HG02623 (cell line): ENCODE data around the gene NINJ1.
"Not testable (repeated sequence)": the region's sequence is repeated elsewhere in the genome, so short reads cannot be mapped to it uniquely, and the experiment has no call there.

Experiments used
- ATAC-seq: cut with Tn5 transposase; IDR thresholded peaks from one replicate; pipeline ENCODE4 v1.9.1; 2021; ENCODE audit warnings: moderate library complexity; ENCODE audit not compliant: unreplicated experiment

The NINJ1 gene

DNA sequence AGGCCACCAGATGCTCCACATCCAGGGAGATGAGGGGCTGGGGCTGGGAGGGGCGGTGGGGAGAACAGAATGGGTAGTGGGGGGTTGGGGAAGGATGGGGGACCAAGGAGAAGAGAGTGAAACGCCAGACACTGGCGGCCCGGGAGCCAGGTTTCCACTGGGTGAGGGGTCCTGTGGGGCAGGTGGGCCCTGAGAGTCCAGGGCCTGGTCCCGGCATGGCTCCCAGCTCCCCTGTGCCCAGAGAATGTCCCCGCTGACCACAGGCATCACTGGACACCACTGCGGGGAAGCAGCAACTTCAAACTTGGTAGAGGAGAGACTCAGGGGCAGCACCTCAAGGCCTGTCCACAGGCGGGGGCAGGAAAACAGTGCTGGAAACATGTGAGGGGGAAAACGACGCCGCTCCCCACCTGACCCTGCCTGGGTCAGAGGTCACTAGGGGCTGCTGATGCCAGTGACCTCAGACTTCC lies 13.2 kb downstream of the NINJ1 start:
- no peak for ATAC-seq

DNA sequence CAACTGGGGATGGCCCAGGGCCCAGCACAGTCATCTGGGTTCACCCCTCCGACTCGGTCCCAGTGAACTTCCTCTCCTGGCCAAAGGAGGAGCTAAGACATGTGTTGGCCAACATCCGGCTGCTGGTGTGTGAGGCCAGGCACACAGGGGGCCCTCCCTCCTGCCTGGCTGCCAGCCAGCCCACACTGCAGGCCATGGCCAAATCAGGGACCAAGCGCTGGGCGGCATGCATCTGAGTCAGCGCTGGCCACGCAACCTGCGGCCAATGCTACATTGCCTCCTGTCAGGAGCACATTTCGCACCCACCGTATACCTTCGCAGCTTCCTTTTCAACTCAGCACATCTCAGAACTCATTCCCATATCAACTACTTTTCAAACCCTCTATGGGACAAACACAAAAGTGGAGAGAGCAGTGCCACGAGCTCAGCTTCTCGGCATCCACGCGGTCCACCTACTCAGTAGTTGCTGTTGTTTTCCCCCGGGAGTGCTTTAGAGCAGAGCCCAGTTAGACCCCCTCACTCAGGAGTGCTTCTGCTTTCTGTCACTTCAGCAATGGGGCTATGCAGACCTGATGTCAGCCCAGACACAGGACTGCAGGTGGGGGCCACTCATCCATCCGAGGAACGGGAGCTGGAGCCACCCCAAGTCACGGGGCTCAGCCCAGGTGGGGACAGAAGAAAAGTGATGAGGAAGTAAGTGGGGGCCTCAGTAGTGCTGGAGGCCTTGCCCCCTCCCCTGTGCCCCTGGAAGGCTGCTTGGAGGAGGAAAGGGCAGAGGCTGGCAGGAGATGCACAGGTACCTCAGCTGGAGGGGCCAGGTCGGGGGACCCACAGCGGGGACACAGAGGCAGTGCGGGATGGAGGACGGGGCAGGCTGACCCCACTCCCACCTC lies 13.9 kb downstream of the NINJ1 start:
- peak; percentile 85 for ATAC-seq

DNA sequence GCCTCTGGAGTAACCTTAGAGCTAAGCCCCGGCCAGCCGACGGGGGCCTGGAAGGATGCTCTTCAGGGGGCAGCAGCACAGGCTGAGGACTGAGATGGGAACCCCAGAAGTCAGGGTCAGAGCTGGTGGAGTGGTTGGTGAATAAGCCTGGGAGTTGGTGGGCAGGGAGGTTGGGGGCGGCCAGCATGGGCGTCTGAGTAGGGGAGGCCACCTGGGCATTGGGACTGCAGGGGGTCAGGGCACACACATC lies 14.4 kb downstream of the NINJ1 start:
- no peak for ATAC-seq

DNA sequence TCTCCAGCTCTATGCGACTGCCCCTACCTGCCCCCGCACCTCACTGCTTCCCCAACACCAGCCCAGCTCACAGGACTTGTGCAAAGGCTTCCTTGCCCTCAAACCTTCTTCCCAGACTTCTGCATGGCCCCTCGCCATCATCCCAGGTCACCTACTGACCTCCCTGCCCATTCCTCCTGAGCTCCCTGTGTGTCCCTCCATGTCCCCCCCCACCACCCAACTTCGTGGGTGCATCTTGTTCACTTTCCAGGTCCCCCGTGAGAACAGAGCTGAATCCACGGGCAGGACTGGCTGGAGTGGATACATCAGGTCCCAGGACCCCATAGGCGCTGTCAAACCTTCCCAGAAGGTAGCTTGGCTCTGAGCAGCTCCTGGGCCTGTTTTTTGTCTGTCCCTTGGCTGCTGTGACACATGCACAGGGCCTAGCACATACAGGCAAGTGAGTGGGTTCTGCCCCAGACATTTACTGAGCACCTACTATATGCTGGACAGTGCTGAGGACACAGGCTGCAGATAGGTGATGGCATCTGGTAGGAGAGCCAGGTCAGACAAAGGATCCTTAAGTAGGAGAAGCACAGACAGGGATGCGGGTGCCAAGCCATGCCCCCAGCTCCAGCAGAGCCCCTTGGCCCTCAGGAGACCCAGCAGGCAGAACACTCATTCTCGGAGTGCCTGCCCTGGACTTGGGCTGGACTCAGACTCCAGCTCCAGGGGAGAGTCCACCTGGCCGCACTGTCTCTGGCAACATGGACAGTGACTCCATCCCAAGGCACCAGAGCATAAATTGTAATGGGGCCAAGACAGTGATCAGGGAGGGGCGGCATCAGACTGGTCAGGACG lies 15.0 kb downstream of the NINJ1 start:
- ATAC-seq: no peak

DNA sequence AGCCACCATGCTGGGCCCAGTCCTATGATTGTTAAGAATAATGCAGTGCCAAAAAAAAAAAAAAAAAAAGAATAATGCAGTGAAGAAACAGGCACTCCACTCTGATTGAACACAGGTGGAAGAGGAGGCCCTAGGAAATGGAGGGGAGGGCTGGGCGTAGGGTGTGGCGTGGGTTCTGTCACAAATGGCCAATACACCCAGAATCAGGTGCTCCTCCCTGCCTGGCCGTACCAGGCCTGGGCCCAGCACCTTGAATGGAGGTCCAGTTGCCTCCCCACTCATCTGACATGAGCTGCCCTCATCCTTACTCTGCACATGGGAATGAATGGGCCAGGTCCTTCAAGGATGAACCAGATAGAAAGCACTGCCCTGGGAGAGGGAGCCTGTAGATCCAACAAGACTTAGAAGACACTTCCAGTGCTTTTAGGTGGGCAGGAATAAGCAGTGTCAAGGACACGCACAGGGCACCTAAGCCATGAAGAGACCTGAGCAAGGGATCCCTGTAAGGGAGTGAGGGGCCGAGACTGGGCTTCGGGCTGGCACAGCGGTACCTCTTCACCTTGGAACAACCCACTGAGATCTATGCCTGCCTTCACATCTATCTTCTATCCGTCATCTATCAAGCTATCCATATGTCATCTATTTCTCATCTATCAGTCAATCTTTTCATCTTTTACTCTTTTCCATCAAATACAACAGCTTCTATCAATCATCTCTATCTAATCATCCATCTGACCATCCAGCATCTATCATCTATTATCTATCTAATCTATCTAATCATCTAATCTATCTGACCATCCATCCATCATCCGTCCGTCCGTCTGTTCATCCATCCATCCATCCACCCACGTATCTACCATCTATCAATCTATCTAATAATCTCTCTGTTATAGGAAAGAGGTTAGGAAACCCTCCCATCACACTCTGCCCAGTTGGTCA lies 15.9 kb downstream of the NINJ1 start:
- no peak for ATAC-seq

DNA sequence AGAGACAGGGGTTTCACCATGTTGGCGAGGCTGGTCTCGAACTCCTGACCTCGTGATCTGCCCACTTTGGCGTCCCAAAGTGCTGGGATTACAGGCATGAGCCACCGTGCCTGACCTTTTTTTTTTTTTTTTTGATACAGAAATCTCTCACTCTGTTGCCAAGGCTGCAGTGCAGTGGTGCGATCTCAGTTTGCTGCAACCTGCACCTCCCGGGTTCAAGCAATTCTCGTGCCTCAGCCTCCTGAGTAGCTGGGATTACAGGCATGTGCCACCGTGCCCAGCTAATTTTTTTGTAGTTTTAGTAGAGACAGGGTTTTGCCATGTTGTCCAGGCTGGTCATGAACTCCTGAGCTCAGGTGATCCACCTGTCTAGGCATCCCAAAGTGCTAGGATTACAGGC lies 16.5 kb downstream of the NINJ1 start:
- not testable (repeated sequence) for ATAC-seq

DNA sequence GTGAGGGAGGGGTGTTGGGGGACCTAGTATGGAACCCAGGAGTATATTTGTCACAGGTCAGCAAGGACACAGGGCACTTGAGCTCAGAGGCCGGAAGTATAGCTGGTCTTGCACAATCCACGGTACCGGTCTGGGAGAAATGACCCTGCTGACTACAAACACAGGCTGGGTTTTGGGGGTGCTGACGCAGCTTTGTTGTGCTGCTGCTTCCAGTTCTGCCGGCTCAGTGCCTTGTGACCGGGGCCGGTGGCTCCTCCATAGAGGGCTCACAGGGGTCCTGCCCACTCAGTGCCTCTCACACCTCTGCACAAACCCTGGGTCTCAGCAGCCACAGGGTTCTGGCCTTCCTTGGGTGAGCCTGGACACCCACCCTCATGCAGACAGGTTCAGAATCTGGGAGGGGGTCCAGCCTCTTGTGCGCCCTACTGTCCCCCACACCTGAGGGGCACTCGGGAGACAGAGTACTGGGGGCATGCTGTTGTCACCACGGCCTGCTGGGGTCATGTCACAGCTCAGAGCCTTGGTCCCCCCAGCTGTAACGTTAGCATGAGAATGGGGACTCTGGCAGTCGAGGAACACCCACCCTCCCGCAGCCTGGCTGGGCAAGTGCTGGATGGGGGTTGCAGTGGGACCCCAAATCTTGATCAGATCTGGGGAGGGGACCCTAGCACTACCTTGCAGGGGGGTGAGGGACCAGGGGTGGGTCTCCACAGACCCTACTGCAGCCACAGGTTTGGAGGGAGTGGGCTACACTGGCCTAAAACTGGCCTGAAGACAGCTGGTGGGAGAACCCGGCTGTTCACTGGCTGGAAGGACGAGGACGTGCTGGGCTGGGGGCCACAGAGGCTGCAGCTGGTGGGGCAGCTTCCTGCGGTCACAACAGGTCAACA lies 17.7 kb downstream of the NINJ1 start:
- no peak for ATAC-seq

DNA sequence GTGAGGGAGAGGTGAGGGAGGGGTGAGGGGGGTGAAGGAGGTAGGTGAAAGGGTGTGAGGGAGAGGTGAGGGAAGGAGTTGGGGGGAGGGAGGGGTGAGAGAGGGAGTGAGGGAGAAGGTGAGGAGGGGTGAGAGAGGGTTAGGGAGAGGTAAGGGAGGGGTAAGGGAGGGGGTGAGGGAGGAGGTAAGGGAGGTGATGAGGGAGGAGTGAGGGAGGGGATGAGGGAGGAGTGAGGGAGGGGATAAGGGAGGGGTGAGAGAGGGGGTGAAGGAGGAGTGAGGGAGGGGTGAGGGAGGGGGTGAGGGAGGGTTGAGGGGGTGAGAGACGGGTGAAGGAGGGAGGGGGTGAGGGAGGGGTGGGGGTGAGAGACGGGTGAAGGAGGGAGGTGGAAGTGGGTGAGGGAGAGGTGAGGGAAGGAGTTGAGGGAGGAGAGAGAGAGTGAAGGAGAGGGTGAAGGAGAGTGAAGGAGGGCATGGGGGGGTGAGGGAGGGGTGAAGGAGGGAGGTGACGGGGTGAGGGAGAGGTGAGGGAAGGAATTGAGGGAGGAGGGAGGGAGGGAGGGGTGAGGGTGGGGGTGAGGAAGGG lies 18.5 kb downstream of the NINJ1 start:
- no peak for ATAC-seq

DNA sequence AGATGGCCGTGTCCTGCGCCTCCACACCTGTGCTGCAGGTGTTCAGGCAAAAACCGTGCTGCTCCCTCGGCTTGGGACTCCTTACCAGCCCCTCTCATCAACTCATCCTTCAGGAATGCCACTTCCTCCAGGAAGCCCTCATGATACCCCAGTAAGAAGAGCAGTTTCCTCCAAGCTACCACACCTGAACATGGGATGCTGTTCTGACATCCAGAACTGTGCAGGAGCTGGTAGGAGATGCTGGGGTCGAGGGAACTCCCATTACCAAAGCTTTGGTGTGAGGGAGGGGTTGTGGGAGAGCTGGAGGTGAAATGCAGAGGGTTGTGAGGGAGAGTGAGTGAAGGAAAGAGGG lies 19.1 kb downstream of the NINJ1 start:
- ATAC-seq: no peak

DNA sequence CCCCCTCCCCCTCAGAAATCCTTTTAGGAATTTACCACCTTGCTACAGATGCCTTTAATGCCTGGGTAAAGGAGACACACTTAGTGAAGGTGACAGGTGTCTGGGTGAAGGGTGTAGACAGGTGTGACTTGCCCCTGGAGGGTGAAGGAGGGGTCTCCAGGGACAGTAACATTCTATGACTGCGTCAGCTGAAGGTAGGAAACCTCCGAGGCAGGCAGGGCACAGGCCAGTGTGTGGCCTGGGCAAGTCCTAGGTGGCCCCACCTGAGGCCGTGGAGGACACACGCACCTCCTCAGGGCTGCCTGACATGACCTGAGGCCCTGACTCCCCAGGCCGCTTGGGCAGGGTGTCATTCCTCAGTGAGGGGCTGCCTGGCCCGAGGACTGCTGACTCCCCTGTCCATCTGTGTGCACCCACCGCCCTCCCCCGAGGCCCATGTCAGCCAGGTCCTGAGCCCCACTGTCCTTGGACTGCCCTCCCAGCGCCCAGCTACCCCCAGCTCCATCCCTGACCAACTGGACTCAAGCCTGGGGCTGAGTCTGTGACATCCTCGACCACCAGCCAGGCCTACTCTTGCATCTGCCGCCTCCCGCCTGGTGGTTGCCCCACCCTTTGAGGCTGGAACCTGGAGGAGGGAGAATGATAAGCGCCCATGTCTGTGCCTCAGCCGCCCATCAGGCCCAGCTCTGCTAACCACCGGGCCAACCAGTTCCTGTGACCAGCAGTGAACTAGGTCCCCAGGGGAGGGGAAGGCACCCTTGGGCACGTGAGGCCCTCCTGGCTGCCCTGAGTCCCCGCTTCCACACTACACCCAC lies 19.7 kb downstream of the NINJ1 start:
- no peak for ATAC-seq

DNA sequence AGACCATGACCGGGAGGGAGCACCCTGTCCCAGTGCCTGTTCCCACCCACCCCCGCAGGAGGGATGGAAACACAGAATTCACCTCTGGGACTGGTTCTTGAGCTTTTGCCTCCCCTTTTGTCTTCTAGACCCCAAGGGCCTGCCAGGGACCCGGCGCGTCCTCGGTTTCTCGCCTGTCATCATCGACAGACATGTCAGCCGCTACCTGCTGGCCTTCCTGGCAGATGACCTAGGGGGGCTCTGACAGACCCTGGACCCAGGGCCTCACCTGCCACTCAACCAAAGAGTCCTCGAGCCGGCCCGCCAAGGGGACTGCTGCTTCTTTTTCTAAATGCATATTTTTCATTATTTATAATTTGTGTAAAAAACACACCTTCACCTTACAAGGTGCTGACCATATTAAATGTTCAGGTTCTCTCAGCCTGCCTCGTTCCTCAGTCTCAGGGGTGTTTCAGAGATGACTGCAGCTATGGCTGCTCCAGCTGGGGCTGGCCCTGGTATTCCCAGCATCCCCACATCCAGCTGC lies 21.1 kb downstream of the NINJ1 start:
- no peak for ATAC-seq

DNA sequence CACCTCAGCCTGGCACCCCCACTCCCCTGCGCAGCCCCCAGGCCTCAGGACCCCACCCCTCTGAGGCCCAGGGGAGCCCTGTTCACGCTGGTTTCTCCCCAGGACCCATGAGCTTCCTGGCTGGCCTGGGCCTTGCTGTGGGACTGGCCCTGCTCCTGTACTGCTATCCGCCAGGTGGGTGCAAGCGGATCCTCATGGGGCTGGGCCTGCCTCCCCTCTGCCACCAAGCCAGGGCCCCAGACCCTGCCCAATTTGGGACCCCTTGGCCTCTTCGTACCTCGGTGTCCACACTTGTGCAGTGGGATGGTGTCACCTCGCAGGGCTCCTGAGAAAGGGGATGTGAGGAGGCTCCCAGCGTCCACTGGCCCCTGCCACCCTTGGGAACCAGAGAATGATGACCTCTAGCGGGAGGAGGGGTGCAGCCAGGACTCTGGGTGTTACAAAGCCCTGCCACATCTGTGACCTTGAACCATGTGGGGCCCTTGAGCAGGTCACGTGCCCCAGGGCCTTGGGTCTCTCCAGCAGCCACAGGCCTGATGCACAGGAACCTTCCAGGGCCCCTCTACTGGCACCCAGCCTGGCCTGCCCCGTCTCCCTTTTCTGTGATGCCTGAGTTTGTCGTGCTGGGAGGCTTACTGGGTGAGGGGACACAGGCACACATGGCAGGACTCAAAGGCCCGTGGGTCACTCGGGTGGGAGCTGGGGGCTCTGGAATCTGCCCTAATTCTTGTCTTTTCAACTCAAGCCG lies 21.8 kb downstream of the NINJ1 start:
- ATAC-seq: no peak

DNA sequence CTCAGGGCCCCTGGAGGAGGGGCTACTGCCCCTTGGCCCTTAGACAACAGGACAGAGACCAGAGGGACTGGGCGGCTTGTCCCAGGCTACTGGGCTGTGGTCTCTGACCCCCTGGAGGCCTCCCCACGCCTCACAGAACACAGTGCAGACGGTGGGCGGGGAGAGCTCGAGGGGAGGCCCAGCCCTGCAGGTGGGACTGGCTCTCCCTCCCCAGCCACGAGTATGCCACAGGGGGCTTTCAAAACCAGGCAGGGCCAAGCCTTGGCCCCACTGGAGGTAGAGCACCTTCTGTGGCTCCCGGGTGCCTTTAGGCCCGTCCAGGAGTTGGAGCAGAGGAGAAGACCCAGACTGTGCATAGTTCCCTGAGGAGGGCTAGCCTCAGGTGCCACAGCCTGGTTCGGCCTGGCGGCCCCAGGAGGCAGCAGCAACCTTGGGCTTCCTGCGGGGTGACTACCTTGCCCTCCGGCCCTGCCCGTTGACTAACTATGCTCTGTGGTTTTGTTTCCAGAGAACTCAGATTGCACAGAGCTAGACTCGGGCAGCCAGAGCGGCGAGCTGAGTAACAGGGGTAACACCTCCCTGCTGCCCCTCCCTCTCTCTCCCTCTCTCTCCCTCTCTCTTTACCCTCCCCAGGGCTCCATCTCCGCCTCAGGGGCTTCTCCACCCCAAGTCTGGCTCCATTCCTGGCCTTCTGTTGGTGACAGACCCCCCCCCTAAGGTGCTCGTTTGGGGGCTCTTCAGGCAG lies 22.5 kb downstream of the NINJ1 start:
- ATAC-seq: no peak

DNA sequence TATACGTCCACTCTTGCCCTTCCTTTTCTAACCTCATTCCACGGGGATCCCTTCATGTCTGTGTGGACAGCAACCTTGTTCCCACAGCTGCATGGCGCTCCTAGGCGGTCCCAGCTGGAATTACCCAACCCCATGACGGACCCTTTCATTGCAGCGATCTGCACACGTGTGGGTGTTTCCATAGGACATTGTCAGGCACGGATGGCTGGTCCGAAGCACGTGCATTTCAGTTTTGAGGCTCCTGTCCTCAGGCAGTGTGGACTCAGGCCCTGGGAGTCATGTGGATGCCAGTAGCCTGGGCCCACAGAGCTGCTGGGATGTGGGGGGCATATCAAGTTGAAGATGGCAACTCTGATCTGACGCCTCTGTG lies 23.1 kb downstream of the NINJ1 start:
- ATAC-seq: no peak

DNA sequence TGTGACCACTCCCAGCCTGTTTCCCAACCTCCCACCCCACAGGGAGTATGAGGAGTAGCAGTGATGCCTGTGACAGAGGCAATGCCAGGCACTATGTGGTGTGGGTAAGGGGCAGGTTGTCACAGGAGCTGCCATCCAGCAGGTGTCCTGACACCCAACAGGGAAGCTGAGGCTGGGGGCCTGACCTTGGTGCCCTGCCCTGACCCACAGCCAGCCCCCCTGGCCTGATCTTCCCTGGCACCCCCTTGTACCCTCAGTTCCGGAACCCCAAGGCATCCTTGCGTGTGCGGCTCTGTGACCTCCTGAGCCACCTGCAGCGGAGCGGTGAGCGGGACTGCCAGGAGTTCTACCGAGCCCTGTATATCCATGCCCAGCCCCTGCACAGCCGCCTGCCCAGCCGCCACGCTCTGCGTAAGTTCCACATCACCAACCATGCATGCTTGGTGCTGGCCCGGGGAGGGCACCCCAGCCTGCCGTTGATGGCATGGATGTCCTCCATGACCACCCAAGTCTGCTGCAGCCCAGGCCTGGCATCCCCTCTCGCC lies 23.7 kb downstream of the NINJ1 start:
- ATAC-seq: no peak

DNA sequence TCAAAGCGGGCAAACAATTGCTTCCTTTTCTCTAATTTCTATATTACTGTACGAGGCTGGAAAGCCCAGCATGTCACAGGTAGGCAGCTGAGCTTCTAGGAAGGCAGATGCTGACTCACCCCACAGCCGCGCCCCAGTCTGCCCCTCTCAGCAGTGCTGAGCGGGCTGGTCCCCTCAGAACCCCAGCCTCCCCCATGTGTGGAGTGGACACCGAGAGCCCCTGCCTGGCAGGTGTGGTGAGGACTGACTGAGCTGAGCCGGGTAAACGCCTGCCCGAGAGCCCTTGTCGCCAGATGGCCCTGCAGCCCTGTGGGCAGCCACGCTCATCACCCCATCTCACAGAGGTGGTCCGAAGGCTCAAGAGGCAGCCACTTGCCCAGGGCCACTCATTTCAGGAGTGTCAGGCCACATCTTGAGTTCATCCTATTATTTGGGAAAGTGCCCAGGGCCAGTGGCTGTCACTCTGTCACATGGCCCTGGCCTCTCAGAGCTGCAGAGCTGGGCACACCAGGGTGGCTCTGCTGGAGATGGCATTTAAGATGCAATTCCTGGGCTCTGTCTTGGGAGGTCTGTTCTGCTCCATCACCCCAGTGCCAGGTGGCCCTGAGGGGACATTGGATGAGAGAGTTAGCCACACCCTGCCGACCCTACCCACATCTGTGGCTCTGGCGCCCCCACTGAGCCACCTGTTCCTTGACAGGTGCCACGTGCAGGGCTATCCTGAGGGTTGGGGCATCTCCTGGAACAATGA lies 25.6 kb downstream of the NINJ1 start:
- ATAC-seq: no peak

DNA sequence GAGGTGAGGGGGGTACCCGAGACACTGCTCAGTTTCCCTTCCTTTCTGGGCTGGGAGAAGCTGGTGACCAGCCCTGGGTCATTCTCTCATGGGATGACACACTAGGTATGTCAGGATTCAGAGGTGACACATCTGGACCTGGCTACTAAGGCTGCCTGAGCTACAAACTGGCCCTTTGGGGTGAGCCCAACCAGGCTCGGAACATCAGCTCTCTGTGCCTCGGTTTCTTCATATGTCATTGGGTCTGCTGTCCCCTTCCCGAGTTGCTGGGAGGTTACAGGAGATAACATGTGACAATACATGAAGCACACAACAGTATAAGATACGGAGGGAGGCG lies 26.3 kb downstream of the NINJ1 start:
- ATAC-seq: no peak
